ENCODE data around the gene RSRC2. TPM values are rescaled to one million over a fixed set of nuclear protein-coding genes. Genes with fewer than 3 reads are reported as not detected.
A peak's percentile ranks its signal among the peaks of the same experiment; 100 is the strongest.
"Not testable (repeated sequence)": the region's sequence is repeated elsewhere in the genome, so short reads cannot be mapped to it uniquely, and the experiment has no call there.

Gene RSRC2
- total RNA-seq, 1 experiment from 2014 or later, result 64.5 TPM

GRCh38 chr12:122500685-122501488 is 25.8 kb downstream of the RSRC2 start, which contains the start of gene ZCCHC8:
ZCCHC8 (minus strand) TSS chr12:122500932; CDS start chr12:122500840, 92 bp downstream.
- Histone ChIP-seq H3K4me2 (peak within 1 kb of the TSS; percentile 77), H3K36me3 (ENCODE audit: low read depth) (peaks cover 24% of the 10 kb centered on the region), H4K20me1 (ENCODE audit: insufficient read depth) (peaks cover 5% of the 10 kb centered on the region), H3K9me2 (ENCODE audit: insufficient read depth) (no peaks in the 10 kb centered on the region), H3K4me1 (replicated peaks; ENCODE audit: insufficient read depth) (peaks cover 23% of the 10 kb centered on the region; the same call in 1 of the 2 replicates), H3K4me3 (peak within 1 kb of the TSS; percentile 86), H3F3A (ENCODE audit: insufficient read depth, low read depth) (peaks cover 50% of the 10 kb centered on the region), H3K79me2 (ENCODE audit: low read depth) (peaks cover 44% of the 10 kb centered on the region), H2AFZ (peak within 1 kb of the TSS; percentile 91), H3K27me3 (ENCODE audit: insufficient read depth, low read depth) (no peaks in the 10 kb centered on the region), H3K9me3 (ENCODE audit: insufficient read depth, low read depth) (no peaks in the 10 kb centered on the region), H3K27ac (peak within 1 kb of the TSS; percentile 91)
- ChIA-PET CTCF (interaction anchor here (0.5 to 0.9 kb wide), 4 partner anchors 16 to 501 kb away, joined by 3 to 8 read pairs (median 4); no protein-coding TSS in a partner anchor), POLR2A (ENCODE audit: unreplicated experiment) (interaction anchor here (0.6 to 1.0 kb wide), 11 partner anchors 9 to 740 kb away, joined by 3 to 17 read pairs (median 4); partner anchors contain the start of gene PSMD9)
- TSS peak; percentile 79 for BruUV-seq (replicated peaks)
- TF ChIP-seq EZH2 (IDR thresholded peaks at IDR 0.05; ENCODE audit: low read depth), result no peak
- TF ChIP-seq CTCF (conservative IDR thresholded peaks at IDR 0.05), result no peak
- peak; percentile 94 to 95 for DNase-seq
- intact Hi-C loops (cut with micrococcal nuclease; ENCODE audit: unreplicated experiment), result loop anchor here (1.0 to 2.0 kb wide), 2 partner anchors 26 to 252 kb away; partner anchors contain the start of genes DENR and KNTC1

- Histone ChIP-seq H4K20me1 (ENCODE audit: insufficient read depth) (peaks cover 5% of the 10 kb centered on the region; the same call in 1 of the 2 replicates), H2AFZ (peak overlapping the region; percentile 91), H3K4me3 (peak overlapping the region; percentile 86), H3K9me2 (ENCODE audit: insufficient read depth) (no peaks in the 10 kb centered on the region), H3K9me3 (ENCODE audit: insufficient read depth, low read depth) (no peaks in the 10 kb centered on the region), H3K4me2 (peak overlapping the region; percentile 77), H3K36me3 (ENCODE audit: low read depth) (peaks cover 17% of the 10 kb centered on the region), H3K27ac (peak overlapping the region; percentile 91), H3K27me3 (ENCODE audit: insufficient read depth, low read depth) (no peaks in the 10 kb centered on the region), H3K4me1 (replicated peaks; ENCODE audit: insufficient read depth) (peaks cover 23% of the 10 kb centered on the region; the same call in 1 of the 2 replicates), H3F3A (ENCODE audit: insufficient read depth, low read depth) (peaks cover 43% of the 10 kb centered on the region), H3K79me2 (ENCODE audit: low read depth) (peaks cover 50% of the 10 kb centered on the region)
- ChIA-PET POLR2A (ENCODE audit: unreplicated experiment) (interaction anchor here (0.6 to 0.7 kb wide), 4 partner anchors 12 to 612 kb away, joined by 3 to 4 read pairs (median 4); partner anchors contain the start of gene PSMD9), CTCF (interaction anchor here (0.5 to 0.6 kb wide), 3 partner anchors 16 to 500 kb away, joined by 3 to 5 read pairs (median 3); no protein-coding TSS in a partner anchor)
- peak; percentile 51 to 52 for DNase-seq
- TF ChIP-seq EZH2 (IDR thresholded peaks at IDR 0.05; ENCODE audit: low read depth) (no peak), CTCF (conservative IDR thresholded peaks at IDR 0.05) (no peak)
- TSS peak; percentile 27 for BruUV-seq (replicated peaks)
- intact Hi-C loops (cut with micrococcal nuclease; ENCODE audit: unreplicated experiment), result loop anchor here (1.0 to 2.0 kb wide), 2 partner anchors 27 to 253 kb away; partner anchors contain the start of genes DENR and KNTC1
These were observed 26.6 kb downstream of the RSRC2 start for GRCh38 chr12:122499991-122500684.

- Histone ChIP-seq H3K36me3 (ENCODE audit: low read depth) (peaks cover 31% of the 10 kb centered on the region), H3K4me2 (no peak overlapping the region), H3K4me3 (no peak overlapping the region), H3K9me3 (ENCODE audit: insufficient read depth, low read depth) (no peaks in the 10 kb centered on the region), H2AFZ (no peak overlapping the region), H3K4me1 (replicated peaks; ENCODE audit: insufficient read depth) (peaks cover 17% of the 10 kb centered on the region; the same call in 1 of the 2 replicates), H3K27me3 (ENCODE audit: insufficient read depth, low read depth) (no peaks in the 10 kb centered on the region), H3K9me2 (ENCODE audit: insufficient read depth) (no peaks in the 10 kb centered on the region), H3F3A (ENCODE audit: insufficient read depth, low read depth) (peaks cover 17% of the 10 kb centered on the region), H3K79me2 (ENCODE audit: low read depth) (peaks cover 54% of the 10 kb centered on the region), H4K20me1 (ENCODE audit: insufficient read depth) (peaks cover 5% of the 10 kb centered on the region; the same call in 1 of the 2 replicates), H3K27ac (no peak overlapping the region)
- TF ChIP-seq EZH2 (IDR thresholded peaks at IDR 0.05; ENCODE audit: low read depth), result no peak
- ChIA-PET POLR2A (ENCODE audit: unreplicated experiment) (interaction anchor here (0.6 kb wide), 1 partner anchor 97 kb away, joined by 8 read pairs; no protein-coding TSS in a partner anchor), CTCF (no interaction called here)
- BruUV-seq (replicated peaks), result no TSS peak
- DNase-seq, result no peak
- intact Hi-C loops (cut with micrococcal nuclease; ENCODE audit: unreplicated experiment), result no loop called here
These were observed 31.5 kb downstream of the RSRC2 start for GRCh38 chr12:122495258-122495657.

GRCh38 chr12:122493222-122493621 is 33.5 kb downstream of the RSRC2 start:
- H3K9me2 ChIP-seq (ENCODE audit: insufficient read depth); CTCF ChIA-PET; H3K9me3 ChIP-seq (ENCODE audit: insufficient read depth, low read depth); H2AFZ ChIP-seq; H3K4me3 ChIP-seq; DNase-seq; H3K27me3 ChIP-seq (ENCODE audit: insufficient read depth, low read depth); intact Hi-C loops (cut with micrococcal nuclease; ENCODE audit: unreplicated experiment); H4K20me1 ChIP-seq (ENCODE audit: insufficient read depth); H3K27ac ChIP-seq; BruUV-seq (replicated peaks); POLR2A ChIA-PET (ENCODE audit: unreplicated experiment); H3K4me2 ChIP-seq; H3K4me1 ChIP-seq (replicated peaks; ENCODE audit: insufficient read depth): not testable (repeated sequence)
- peaks cover 34% of the 10 kb centered on the region for H3K79me2 ChIP-seq (ENCODE audit: low read depth)
- peaks cover 48% of the 10 kb centered on the region for H3K36me3 ChIP-seq (ENCODE audit: low read depth)
- H3F3A ChIP-seq (ENCODE audit: insufficient read depth, low read depth), result peaks cover 13% of the 10 kb centered on the region
